Measurements from ENCODE around the gene HMG20A.

DNA sequence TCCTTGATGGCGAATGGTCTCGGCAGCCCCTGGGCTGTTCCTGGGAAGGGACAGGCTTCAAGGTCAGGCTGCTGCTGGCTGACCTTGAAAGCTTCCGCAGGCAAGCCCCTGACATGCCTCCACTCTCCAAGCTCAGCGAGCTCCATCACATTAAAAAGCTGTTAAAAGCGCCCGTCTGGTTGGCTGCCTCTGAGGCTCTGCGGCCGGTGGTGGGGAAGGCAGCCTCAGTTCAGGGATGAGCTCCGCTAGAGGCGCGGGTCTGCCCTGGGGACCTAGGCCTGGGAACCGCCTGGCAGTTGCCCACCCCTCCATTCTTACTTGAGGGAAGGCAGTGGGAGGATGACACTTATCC is 108.3 kb downstream of the HMG20A start:
- no peak for TF ChIP-seq POLR2A (IDR thresholded peaks at IDR 0.05)
- TF ChIP-seq, protein P1, sequence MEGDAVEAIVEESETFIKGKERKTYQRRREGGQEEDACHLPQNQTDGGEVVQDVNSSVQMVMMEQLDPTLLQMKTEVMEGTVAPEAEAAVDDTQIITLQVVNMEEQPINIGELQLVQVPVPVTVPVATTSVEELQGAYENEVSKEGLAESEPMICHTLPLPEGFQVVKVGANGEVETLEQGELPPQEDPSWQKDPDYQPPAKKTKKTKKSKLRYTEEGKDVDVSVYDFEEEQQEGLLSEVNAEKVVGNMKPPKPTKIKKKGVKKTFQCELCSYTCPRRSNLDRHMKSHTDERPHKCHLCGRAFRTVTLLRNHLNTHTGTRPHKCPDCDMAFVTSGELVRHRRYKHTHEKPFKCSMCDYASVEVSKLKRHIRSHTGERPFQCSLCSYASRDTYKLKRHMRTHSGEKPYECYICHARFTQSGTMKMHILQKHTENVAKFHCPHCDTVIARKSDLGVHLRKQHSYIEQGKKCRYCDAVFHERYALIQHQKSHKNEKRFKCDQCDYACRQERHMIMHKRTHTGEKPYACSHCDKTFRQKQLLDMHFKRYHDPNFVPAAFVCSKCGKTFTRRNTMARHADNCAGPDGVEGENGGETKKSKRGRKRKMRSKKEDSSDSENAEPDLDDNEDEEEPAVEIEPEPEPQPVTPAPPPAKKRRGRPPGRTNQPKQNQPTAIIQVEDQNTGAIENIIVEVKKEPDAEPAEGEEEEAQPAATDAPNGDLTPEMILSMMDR (IDR thresholded peaks at IDR 0.05): no peak

All from adrenal gland (tissue), 5 donors.